Adipose tissue (tissue), 3 donors: Measurements from ENCODE around the gene GREM2. TPM values are rescaled to one million over a fixed set of nuclear protein-coding genes. Genes with fewer than 3 reads are reported as not detected.

ENCODE experiments used
- H3K27ac ChIP-seq: one replicate; pipeline ENCODE4 v1.5.1; 2013; ENCODE audit warnings: low read depth, low read length
- WGBS, 3 donors: extraction: QIAGEN DNeasy Blood & Tissue Kit; methylation state at CpG; one replicate each; pipeline ENCODE4 v1.1.7; 2013; 5-methylcytosine and 5-hydroxymethylcytosine counted together
- polyA plus RNA-seq, 3 donors: library from polyadenylated mRNA; stranded (reverse); fragments of 200-250 nt; gene quantifications; one replicate each; pipeline ENCODE4 v1.2.3, GENCODE V29; 2013
- donor health status: healthy with polysubstance abuse.
- donor health status: Bipolar disorder and iron deficiency.
- donor health status: healthy.

Gene GREM2
- polyA plus RNA-seq, result 1 to 10 TPM in 1 of 3 donors, under 1 TPM in 2; 0.03 to 1.1 (median 0.58) TPM

DNA sequence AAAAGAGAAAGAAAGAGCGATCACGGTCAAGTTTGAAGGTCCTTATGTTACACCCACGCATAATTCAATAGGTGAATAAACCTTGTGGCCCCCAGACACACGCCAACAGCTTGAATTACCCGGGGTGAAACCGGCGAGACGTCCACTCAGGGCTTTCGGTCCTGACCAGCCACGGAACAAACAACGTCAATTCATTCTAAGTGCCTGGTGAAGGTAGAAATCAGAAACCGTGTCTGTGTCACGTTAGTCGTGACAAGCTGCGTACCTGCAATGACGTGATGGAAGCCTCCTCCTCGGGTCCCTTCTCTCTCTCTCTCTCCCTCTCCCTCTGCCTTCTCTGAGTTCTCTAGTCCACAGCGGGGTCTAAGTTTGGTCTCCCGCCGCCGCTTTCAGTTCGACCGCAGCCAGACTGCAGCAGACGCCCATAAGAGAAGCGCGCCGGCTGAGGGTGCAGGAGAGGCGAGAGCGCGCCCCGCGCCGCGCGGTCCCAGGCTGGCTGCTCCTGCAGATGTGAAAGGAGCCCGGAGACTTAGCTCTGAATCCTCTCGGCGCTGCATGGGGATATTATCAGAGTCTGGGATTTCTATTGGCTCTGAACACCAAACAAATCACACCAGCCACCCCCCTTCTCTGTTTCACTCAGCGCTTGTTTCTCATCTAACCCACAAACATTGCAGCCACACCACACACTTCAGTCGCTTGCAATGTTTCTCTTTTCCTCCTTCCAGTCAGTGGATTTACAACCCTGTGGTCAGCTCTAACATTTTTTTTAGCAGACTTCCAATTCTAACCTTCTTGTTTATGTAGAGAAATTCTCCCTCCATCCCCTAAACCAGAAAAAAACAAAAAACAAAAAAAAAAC, at the start of gene GREM2:
TSS of gene GREM2 (minus strand) at position 537 of the 862 bp plus-strand sequence. CDS start 118,680 bp downstream, outside the sequence.
- H3K27ac ChIP-seq, result no peak within 1 kb of the TSS
- 1 to 2% (median 1%) methylated on average over 40 of the region's 40 CpGs for WGBS, 3 donors

DNA sequence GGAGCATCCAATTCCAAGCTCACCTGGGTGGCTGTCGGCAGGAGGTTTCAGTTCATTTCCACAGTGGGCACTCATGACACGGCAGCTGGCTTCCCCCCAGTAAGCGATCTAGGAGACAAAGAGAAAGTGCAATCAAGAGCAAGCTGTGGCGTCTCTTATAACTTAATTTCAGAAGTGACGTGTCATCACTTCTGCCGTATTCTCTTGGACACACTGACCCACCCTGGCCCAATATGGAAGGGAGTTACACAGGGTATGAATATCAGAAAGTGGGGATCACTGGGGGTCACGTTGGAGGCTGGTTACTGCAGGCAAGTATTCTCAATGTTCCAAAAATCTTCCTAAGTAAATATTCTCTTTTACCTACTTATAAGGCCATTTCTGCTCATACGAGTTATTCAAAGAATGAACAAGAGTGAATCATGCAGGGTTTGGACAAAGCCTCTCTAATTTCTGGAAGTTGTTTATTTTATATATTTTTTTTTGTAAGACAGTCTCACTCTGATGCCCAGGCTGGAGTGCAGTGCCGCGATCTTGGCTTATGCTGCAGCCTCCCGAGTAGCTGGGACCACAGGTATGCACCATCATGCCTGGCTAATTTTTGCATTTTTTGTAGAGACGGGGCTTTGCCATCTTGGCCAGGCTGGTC, 46.5 kb upstream of the GREM2 start:
- WGBS, 3 donors, result 80 to 86% (median 83%) methylated on average over 12 of the region's 12 CpGs
- no peak overlapping the region for H3K27ac ChIP-seq

- WGBS, 3 donors, result 79 to 81% (median 80%) methylated on average over 4 of the region's 4 CpGs
- no peak overlapping the region for H3K27ac ChIP-seq
These were observed 44.6 kb upstream of the GREM2 start for GRCh38 chr1:240656531-240656930.

DNA sequence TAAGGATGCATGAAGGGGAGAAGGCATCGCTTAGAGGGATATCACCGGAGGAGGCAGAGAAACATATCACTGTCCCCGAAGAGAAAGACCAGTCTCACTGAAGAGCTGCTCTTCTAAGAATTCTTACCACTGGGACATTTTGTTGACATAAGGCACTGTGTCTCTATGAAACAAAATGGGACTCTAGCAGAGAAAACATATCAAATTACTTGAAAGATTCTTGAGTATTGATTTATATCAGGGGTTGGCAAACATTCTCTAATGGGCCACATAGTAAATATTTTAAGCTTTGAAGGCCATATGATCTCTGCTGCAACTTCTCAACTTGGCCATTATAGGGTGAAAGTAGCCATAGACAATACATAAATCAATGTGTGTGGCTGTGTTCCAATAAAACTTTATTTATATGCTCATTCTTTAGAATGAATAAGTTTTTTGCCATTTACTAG, 41.0 kb upstream of the GREM2 start:
- H3K27ac ChIP-seq, result no peak overlapping the region
- WGBS, 3 donors, result 66 to 73% (median 68%) methylated on average over 3 of the region's 3 CpGs

DNA sequence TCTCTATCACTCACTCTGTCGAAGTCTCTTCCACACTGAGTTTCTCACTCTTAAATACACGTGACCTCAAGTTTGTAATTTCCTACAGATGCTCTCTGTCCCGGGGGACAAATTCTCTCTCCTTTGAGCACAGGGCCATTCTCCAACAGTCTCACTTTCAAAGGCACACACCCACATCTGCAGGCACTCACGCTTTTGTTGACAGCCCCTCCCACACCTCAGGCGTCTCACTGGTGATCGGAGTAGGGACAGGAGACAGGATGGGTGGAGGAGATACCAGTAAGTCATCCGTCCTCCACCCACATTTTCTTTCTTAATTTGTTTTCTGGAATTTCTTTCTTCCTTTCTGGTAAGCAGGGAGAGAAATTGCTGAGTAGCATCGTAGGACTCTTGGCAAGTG, 40.6 kb upstream of the GREM2 start:
- 38 to 42% (median 42%) methylated on average over 8 of the region's 8 CpGs for WGBS, 3 donors
- H3K27ac ChIP-seq, result no peak overlapping the region

DNA sequence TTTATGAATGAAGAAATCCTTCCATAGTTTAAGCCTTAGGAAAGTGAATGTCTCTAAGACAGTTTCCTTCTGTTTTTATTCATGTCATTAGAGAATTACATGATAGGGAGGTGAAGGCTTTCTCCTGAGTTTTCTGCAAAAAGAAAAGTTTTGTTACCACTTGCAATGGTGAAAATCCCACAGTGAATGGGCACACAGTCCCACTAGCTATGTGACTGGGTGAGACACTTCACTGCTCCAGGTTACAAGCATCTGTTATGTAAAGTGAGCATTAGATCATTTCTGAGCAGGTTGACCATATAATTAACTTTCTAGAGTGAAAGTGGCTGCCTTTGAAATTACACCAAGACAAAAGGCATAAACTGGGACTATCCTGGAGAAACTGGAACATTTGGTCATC, 38.9 kb upstream of the GREM2 start:
- no peak overlapping the region for H3K27ac ChIP-seq

DNA sequence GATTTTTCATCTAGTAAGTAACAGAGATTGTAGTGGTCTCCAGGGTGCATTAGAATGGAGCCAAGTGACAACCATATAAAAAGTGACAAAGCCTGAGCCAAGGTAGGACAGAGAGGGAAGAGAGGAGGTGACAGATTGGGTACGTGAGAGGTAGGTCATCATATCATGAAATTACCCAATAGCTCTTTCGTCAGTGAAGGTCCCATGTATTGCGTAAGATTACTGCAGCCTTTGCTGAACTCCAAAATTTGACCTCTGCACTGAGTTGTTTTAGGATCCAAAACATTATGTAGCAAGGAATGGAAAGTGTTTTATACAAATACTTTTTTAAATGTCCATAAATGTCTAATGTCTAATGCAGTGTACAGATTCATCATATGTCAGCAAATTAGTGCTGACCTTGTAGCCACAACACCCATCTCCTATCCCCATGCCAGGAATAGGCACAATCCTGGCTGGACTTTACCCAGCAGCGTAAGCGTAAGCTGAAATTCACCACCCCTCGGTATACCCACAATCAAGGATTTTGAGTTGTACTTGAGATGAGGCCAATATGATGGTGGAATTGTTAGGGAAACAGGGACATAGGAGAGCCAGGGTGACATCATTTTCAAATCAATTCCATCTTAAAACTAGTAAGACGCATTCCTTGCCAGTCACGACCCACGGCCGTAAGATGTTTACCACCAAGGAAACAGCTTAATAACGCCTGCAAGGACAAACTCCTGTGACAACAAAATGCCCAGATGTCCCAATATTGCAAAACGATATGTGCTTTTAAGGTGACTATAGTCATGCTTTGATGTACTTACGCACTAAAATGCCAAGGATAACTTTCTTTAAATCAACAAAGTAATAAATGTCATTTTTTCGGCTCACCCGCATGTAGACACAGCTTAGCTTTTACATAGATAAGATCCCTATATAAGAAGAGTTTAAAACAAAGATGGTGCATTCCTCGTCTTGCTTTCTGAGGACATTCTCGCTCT, 38.1 kb upstream of the GREM2 start:
- 66 to 80% (median 78%) methylated on average over 17 of the region's 17 CpGs for WGBS, 3 donors
- no peak overlapping the region for H3K27ac ChIP-seq

- no peak overlapping the region for H3K27ac ChIP-seq
- WGBS, 3 donors, result 63 to 71% (median 69%) methylated on average over 7 of the region's 7 CpGs
These were observed 34.8 kb upstream of the GREM2 start for GRCh38 chr1:240646571-240647240.

DNA sequence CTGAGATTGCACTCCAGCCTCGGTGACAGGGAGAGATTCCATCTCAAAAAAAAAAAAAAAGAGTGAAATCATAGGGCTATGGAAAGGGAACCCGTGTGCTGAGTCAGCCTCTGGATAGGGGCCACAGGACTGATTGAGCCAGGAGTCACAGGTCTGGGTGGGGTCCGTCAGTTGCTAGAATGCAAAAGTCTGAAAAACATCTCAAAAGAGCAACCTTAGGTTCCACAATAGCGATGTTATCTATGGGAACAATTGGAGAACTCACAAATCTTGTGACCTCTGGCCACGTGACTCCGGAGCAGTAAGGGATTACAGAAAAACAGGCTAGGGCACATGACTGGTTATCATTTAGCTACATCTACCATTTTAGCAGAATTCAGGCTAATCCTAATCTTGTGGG, 32.8 kb upstream of the GREM2 start:
- no peak overlapping the region for H3K27ac ChIP-seq
- WGBS, 3 donors, result 50 to 66% (median 53%) methylated on average over 6 of the region's 6 CpGs

DNA sequence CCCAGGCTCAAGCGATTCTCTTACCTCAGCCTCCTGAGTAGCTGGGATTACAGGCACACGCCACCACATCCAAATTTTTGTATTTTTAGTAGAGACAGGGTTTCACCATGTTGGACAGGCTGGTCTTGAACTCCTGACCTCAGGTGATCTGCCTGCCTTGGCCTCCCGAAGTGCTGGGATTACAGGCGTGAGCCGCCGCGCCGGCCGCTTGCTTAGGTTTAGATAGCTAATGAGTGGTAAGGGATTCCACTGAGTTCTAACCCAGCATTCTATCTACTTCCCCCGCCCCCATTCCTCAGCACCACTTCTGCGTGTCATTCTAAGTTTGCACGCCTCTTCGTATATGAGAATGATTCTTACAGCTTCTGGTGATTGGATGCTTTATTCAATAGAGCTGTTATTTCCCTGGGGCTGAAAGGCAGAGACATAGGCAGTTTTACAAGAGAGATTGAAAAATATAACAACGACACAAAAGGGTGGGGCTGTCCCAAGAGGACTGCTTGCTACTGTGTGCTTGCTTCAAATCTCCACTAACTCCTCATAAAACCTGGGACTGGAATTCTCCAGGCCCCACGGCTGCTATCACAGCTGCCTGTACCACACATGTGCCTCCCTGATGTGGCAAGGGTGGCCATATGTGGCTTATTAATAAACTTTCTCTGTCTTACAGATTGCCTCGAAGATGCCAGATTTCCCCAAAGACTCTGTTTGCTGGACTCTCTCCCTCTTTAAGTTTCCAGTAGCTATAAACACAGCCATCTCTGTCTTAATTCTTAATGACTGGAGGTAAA, 23.7 kb upstream of the GREM2 start:
- WGBS, 3 donors, result 86 to 89% (median 87%) methylated on average over 16 of the region's 16 CpGs
- no peak overlapping the region for H3K27ac ChIP-seq

- no peak overlapping the region for H3K27ac ChIP-seq
- WGBS, 3 donors, result 74 to 84% (median 80%) methylated on average over 5 of the region's 5 CpGs
These were observed 18.5 kb upstream of the GREM2 start for GRCh38 chr1:240630409-240630808.

DNA sequence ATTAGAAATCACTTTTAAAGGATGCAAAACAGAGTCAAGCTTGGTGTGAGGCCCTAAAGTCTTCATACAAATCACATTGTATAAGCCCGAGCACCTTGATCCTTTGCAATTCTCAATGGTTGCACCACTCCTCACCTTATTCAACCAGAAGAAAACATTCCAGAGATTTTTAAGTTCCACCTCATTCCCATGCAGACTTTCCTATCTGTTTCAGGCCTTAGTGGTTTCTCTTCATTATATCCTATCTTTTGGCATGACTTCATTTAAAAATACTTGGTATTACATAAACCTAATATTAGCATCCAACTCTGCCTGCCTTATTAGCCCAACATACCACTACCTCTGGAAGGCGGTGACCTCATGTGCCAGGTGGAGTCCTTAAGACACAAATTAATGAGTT, 9.3 kb upstream of the GREM2 start:
- 84 to 91% (median 90%) methylated on average over 2 of the region's 2 CpGs for WGBS, 3 donors

DNA sequence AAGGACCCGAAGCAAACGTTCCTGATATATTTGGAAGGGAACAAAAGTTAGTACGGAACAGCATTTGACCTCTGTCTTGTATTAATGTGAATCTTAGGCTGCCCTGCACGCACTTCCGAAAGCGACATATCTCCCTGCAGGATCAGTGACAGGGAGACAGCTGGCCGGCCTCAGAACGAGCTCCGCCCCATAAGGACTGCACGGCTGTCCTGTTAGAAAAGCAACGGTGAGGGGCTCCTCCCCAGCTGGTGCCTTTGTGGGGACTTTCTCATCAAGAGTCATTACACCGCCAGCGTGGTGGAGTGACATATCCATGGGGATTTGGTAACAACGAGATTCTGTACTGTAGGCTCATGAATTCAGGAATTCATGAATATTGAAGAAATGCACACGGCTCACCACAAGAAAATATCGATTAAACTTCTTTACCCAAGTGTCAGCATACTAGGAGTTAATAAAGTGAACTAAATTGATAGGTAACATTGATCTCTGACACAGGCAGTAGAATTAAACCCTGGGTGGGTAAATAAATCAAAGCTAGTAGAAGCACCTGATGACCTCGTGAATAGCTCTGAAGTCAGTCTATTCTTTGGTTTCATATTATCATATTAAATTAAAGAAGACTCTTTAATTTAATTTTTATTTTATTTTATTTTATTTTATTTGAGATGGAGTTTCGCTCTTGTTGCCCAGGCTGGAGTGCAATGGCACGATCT, 8.1 kb upstream of the GREM2 start:
- H3K27ac ChIP-seq, result no peak overlapping the region
- WGBS, 3 donors, result 32 to 54% (median 48%) methylated on average over 19 of the region's 19 CpGs

More for the DNA sequence above, 9.3 kb upstream of the GREM2 start:
- no peak overlapping the region for H3K27ac ChIP-seq

- WGBS, 3 donors, result 65 to 80% (median 73%) methylated on average over 5 of the region's 5 CpGs
These were observed 7.4 kb upstream of the GREM2 start for GRCh38 chr1:240619357-240619756.

GRCh38 chr1:240618946-240619345, 7.0 kb upstream of the GREM2 start:
- no peak overlapping the region for H3K27ac ChIP-seq
- WGBS, 3 donors, result 50 to 66% (median 61%) methylated on average over 4 of the region's 4 CpGs

More at GRCh38 chr1:240619357-240619756, 7.4 kb upstream of the GREM2 start:
- no peak overlapping the region for H3K27ac ChIP-seq

DNA sequence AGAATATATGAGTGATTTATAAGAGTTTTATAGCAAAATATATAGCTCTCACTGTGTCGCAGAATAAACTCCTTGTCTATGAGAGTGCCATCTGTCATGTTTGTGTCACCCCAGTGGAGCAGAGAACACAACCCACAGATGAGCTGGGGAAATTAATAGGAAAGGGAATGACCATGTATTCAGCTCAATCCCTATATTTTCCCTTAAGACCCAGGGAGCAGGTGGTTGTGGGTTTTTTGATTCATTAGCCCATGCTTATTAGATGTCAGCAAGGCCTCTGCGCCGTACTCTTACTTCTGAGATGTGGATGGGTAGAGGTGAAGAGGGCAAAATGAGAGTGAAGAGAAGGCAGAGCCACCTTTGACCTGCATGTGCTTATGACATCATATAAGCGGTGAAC, 4.1 kb upstream of the GREM2 start:
- H3K27ac ChIP-seq, result no peak overlapping the region
- WGBS, 3 donors, result 85 to 94% (median 92%) methylated on average over 4 of the region's 4 CpGs
